SK-N-SH (cell line): Measurements from ENCODE around the gene IGSF23. TPM values are rescaled to one million over a fixed set of nuclear protein-coding genes. Genes with fewer than 3 reads are reported as not detected.

Source experiments
- CTCF ChIA-PET: fragments of 300-600, 350-600 bp; formaldehyde crosslinking; extraction: SDS; loops from one replicate; lab custom pipeline; 2021; lab: Yijun Ruan, JAX
- POLR2A ChIA-PET: fragments of 350-600 bp; sonication (Branson Sonifier 250); formaldehyde crosslinking; extraction: SDS; loops from one replicate; lab custom pipeline; 2020; ENCODE audit warnings: antibody characterized with exemption, inconsistent platforms; lab: Yijun Ruan, JAX
- DNase-seq: peaks from one replicate; pipeline ENCODE4 v3.0.0; 2012
- H2AFZ ChIP-seq: fragments of 200-600 bp; sonication (generic); 2 replicates; pipeline ENCODE4 v1.8.1; 2016; ENCODE audit warnings: antibody characterized with exemption, mild to moderate bottlenecking, low read depth
- H3F3A ChIP-seq: fragments of 200-600 bp; sonication (generic); replicated peaks from 2 replicates; pipeline ENCODE3; 2016; ENCODE audit warnings: antibody characterized with exemption, mild to moderate bottlenecking; ENCODE audit not compliant: insufficient read depth
- H3K27ac ChIP-seq, 2 experiments: fragments of 200-500 bp in 1 of 2; fragments of 200-600 bp in 1 of 2; sonication (Bioruptor generic) in 1 of 2; sonication (generic), shearing (Covaris generic) in 1 of 2; 2 replicates each; pipeline versions ENCODE4 v1.5.1 to v1.6.1; 2014 to 2016; ENCODE audit warnings: low read depth in 2 of 2, inconsistent platforms in 1 of 2, low read length in 1 of 2, mild to moderate bottlenecking in 1 of 2, mixed read lengths in 1 of 2
- H3K27me3 ChIP-seq: fragments of 200-600 bp; sonication (generic), shearing (Covaris generic); 2 replicates; pipeline ENCODE4 v1.6.1; 2016; ENCODE audit warnings: mixed run types; ENCODE audit not compliant: insufficient read depth
- H3K36me3 ChIP-seq, 2 experiments: fragments of 200-500 bp in 1 of 2; fragments of 200-600 bp in 1 of 2; sonication (Bioruptor generic) in 1 of 2; sonication (generic) in 1 of 2; replicated peaks in 1 of 2; 2 replicates each; pipeline versions ENCODE3 to v1.5.1; 2014 to 2016; ENCODE audit warnings: low read length in 1 of 2, mild to moderate bottlenecking in 1 of 2; ENCODE audit not compliant: insufficient read depth in 2 of 2, control insufficient read depth in 1 of 2
- H3K4me1 ChIP-seq, 2 experiments: fragments of 200-500 bp in 1 of 2; fragments of 200-600 bp in 1 of 2; sonication (Bioruptor generic) in 1 of 2; sonication (generic), shearing (Covaris generic) in 1 of 2; 2 replicates each; pipeline versions ENCODE4 v1.5.1 to v1.6.1; 2014 to 2016; ENCODE audit warnings: low read depth in 1 of 2, low read length in 1 of 2, mixed run types in 1 of 2; ENCODE audit not compliant: insufficient read depth in 2 of 2, control insufficient read depth in 1 of 2
- H3K4me2 ChIP-seq: fragments of 200-600 bp; sonication (generic), shearing (Covaris generic); 2 replicates; pipeline ENCODE4 v1.6.1; 2017; ENCODE audit warnings: mixed run types
- H3K4me3 ChIP-seq, 2 experiments: fragments of 200-500 bp in 1 of 2; fragments of 200-600 bp in 1 of 2; sonication (Bioruptor generic) in 1 of 2; sonication (generic), shearing (Covaris generic) in 1 of 2; 2 replicates each; pipeline versions ENCODE4 v1.5.1 to v1.8.1; 2014 to 2016; ENCODE audit warnings: low read depth in 2 of 2, inconsistent platforms in 1 of 2, low read length in 1 of 2, mild to moderate bottlenecking in 1 of 2, mixed read lengths in 1 of 2, moderate library complexity in 1 of 2
- H3K79me2 ChIP-seq: fragments of 200-600 bp; sonication (generic); 2 replicates; pipeline ENCODE4 v1.8.1; 2017; ENCODE audit warnings: mild to moderate bottlenecking; ENCODE audit not compliant: insufficient read depth
- H3K9ac ChIP-seq: fragments of 200-600 bp; sonication (generic); 2 replicates; pipeline ENCODE4 v1.6.1; 2017; ENCODE audit warnings: mixed run types
- H3K9me2 ChIP-seq: fragments of 200-600 bp; sonication (generic); 2 replicates; pipeline ENCODE4 v1.6.1; 2017; ENCODE audit warnings: mixed run types
- H3K9me3 ChIP-seq: fragments of 200-600 bp; sonication (generic); 2 replicates; pipeline ENCODE4 v1.6.1; 2017; ENCODE audit warnings: mixed run types, mild to moderate bottlenecking, moderate library complexity
- H4K20me1 ChIP-seq: fragments of 200-600 bp; sonication (generic); 2 replicates; pipeline ENCODE4 v1.6.1; 2017; ENCODE audit warnings: mild to moderate bottlenecking, mixed run types; ENCODE audit not compliant: insufficient read depth
- CHD2 ChIP-seq: fragments of 150-350 bp; IDR thresholded peaks from 2 replicates; pipeline ENCODE4 v1.6.1; 2018; ENCODE audit warnings: low read length; ENCODE audit not compliant: partially characterized antibody
- ELF1 ChIP-seq: IDR thresholded peaks from 2 replicates; pipeline ENCODE4 v1.4.0; 2012
- MXI1 ChIP-seq: IDR thresholded peaks from 2 replicates; pipeline ENCODE4 v1.6.1; 2012; ENCODE audit warnings: mild to moderate bottlenecking, low read depth, low read length, improper control_type of control experiment
- SIN3A ChIP-seq: IDR thresholded peaks from 2 replicates; pipeline ENCODE4 v1.6.1; 2012; ENCODE audit warnings: low read depth, mild to moderate bottlenecking, low read length, moderate library complexity, borderline replicate concordance
- TCF12 ChIP-seq: IDR thresholded peaks from 2 replicates; pipeline ENCODE4 v1.4.0; 2012
- WGBS: methylation state at CpG from one replicate; pipeline ENCODE4 v1.1.6; 2017; ENCODE audit warnings: low lambda C conversion rate; 5-methylcytosine and 5-hydroxymethylcytosine counted together
- polyA plus RNA-seq, 3 experiments: library from polyadenylated mRNA; depleted of rRNA; stranded (reverse); fragments of >200 nt; gene quantifications; 2 replicates each; pipeline ENCODE4 v1.2.3, GENCODE V29; 2012
- TF ChIP-seq, protein P1 (sequence below): IDR thresholded peaks from 2 replicates; pipeline ENCODE4 v1.4.0; 2012; ENCODE audit warnings: low read depth, borderline replicate concordance
- TF ChIP-seq, protein P2 (sequence below): IDR thresholded peaks from 2 replicates; pipeline ENCODE4; 2012
- TF ChIP-seq, protein P3 (sequence below): IDR thresholded peaks from 2 replicates; pipeline ENCODE4 v1.4.0; 2012; ENCODE audit warnings: low read depth, borderline replicate concordance

The IGSF23 gene
- polyA plus RNA-seq, 1 of the 3 experiments (the other 2 are of a cell fraction) = 0.08 TPM

DNA sequence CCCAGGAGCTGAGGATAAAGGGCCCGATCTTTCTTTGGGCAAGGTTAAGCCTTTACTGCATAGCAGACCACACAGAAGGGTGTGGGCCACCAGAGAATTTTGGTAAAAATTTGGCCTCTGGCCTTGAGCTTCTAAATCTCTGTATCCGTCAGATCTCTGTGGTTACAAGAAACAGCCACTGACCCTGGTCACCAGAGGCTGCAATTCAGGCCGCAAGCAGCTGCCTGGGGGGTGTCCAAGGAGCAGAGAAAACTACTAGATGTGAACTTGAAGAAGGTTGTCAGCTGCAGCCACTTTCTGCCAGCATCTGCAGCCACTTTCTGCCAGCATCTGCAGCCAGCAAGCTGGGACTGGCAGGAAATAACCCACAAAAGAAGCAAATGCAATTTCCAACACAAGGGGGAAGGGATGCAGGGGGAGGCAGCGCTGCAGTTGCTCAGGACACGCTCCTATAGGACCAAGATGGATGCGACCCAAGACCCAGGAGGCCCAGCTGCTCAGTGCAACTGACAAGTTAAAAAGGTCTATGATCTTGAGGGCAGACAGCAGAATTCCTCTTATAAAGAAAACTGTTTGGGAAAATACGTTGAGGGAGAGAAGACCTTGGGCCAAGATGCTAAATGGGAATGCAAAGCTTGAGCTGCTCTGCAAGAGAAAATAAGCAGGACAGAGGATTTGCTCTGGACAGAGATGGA is 49.5 kb downstream of the IGSF23 start:
- Histone ChIP-seq H2AFZ (no peak overlapping the region), H3K9me2 (no peaks in the 10 kb centered on the region), H3K4me2 (no peak overlapping the region), H4K20me1 (no peaks in the 10 kb centered on the region), H3K27me3 (no peaks in the 10 kb centered on the region), H3K79me2 (no peaks in the 10 kb centered on the region; the same call in 1 of the 2 replicates), H3K9ac (no peak overlapping the region), H3K4me1 (no peaks in the 10 kb centered on the region), H3K9me3 (no peaks in the 10 kb centered on the region), H3K4me3 (no peak overlapping the region), H3K36me3 (peaks cover 31 to 36% of the 10 kb centered on the region in 2 experiments)
- CTCF ChIA-PET = interaction anchor here (0.8 to 12.3 kb wide), 7 partner anchors 26 to 121 kb away, joined by 3 to 148 read pairs (median 4); no protein-coding TSS in a partner anchor
- POLR2A ChIA-PET = interaction anchor here (0.6 to 0.8 kb wide), 2 partner anchors 11 to 300 kb away, joined by 3 to 4 read pairs; no protein-coding TSS in a partner anchor
- 92% methylated on average over 7 of the region's 7 CpGs for WGBS
- TF ChIP-seq CHD2 = no peak
- TF ChIP-seq TCF12 = no peak
- TF ChIP-seq, protein P1, sequence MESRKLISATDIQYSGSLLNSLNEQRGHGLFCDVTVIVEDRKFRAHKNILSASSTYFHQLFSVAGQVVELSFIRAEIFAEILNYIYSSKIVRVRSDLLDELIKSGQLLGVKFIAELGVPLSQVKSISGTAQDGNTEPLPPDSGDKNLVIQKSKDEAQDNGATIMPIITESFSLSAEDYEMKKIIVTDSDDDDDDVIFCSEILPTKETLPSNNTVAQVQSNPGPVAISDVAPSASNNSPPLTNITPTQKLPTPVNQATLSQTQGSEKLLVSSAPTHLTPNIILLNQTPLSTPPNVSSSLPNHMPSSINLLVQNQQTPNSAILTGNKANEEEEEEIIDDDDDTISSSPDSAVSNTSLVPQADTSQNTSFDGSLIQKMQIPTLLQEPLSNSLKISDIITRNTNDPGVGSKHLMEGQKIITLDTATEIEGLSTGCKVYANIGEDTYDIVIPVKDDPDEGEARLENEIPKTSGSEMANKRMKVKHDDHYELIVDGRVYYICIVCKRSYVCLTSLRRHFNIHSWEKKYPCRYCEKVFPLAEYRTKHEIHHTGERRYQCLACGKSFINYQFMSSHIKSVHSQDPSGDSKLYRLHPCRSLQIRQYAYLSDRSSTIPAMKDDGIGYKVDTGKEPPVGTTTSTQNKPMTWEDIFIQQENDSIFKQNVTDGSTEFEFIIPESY = no peak
- TF ChIP-seq MXI1 = no peak
- TF ChIP-seq, protein P2, sequence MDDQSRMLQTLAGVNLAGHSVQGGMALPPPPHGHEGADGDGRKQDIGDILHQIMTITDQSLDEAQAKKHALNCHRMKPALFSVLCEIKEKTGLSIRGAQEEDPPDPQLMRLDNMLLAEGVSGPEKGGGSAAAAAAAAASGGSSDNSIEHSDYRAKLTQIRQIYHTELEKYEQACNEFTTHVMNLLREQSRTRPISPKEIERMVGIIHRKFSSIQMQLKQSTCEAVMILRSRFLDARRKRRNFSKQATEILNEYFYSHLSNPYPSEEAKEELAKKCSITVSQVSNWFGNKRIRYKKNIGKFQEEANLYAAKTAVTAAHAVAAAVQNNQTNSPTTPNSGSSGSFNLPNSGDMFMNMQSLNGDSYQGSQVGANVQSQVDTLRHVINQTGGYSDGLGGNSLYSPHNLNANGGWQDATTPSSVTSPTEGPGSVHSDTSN = no peak
- TF ChIP-seq, protein P3, sequence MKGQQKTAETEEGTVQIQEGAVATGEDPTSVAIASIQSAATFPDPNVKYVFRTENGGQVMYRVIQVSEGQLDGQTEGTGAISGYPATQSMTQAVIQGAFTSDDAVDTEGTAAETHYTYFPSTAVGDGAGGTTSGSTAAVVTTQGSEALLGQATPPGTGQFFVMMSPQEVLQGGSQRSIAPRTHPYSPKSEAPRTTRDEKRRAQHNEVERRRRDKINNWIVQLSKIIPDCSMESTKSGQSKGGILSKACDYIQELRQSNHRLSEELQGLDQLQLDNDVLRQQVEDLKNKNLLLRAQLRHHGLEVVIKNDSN = no peak
- TF ChIP-seq SIN3A = no peak
- TF ChIP-seq, all 33 proteins: peak for 0
- no peak for DNase-seq
- peaks cover 25% of the 10 kb centered on the region for H3F3A ChIP-seq
- no peak overlapping the region for H3K27ac ChIP-seq

DNA sequence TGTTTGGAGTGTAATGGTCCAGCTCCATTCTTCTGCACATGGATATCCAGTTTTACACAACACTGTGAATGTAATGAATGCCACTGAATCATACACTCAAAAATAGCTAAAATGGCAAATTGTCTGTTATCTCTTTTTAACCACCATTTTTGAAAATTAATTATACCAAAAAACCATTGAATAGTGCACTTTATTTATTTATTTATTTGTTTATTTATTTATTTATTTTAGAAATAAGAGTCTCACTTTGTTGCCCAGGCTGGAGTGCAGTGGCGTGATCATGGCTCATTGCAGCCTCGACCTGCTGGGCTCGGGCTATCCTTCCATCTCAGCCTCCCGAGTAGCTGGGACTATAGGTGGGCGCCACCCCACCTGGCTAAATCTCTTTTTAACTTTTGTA is 50.6 kb downstream of the IGSF23 start:
- no peak for DNase-seq
- ChIA-PET CTCF (interaction anchor here (1.3 to 12.3 kb wide), 5 partner anchors 25 to 120 kb away, joined by 3 to 148 read pairs (median 8); no protein-coding TSS in a partner anchor), POLR2A (interaction anchor here (0.8 kb wide), 1 partner anchor 12 kb away, joined by 4 read pairs; no protein-coding TSS in a partner anchor)
- Histone ChIP-seq H3K9me2 (no peaks in the 10 kb centered on the region), H2AFZ (no peak overlapping the region), H3K9ac (no peak overlapping the region), H3K4me1 (no peaks in the 10 kb centered on the region), H3K4me3 (no peak overlapping the region), H3K4me2 (no peak overlapping the region), H3K36me3 (peaks cover 19 to 24% of the 10 kb centered on the region in 2 experiments), H4K20me1 (no peaks in the 10 kb centered on the region), H3K9me3 (no peaks in the 10 kb centered on the region), H3K27me3 (no peaks in the 10 kb centered on the region), H3F3A (peaks cover 18% of the 10 kb centered on the region), H3K27ac (no peak overlapping the region), H3K79me2 (no peaks in the 10 kb centered on the region)
- 98% methylated on average over 5 of the region's 5 CpGs for WGBS
- TF ChIP-seq, protein P2 = no peak
- no peak for TF ChIP-seq ELF1
